ENCODE results near the gene DMC1. TPM values are rescaled to one million over a fixed set of nuclear protein-coding genes. Genes with fewer than 3 reads are reported as not detected.

The DMC1 gene
- total RNA-seq, 1 donor from 2014 or later, result 0.60 TPM

- DNase-seq (ENCODE audit: low read depth in 2 of 2), result no peak
Observed at GRCh38 chr22:38567531-38568285, 2.3 kb downstream of the DMC1 start.

GRCh38 chr22:38566726-38567504 lies 3.1 kb downstream of the DMC1 start:
- DNase-seq (ENCODE audit: low read depth in 2 of 2), result no peak

- DNase-seq (ENCODE audit: low read depth in 2 of 2), result no peak
Observed at GRCh38 chr22:38565441-38565840, 4.5 kb downstream of the DMC1 start.

GRCh38 chr22:38564669-38565068 lies 5.3 kb downstream of the DMC1 start:
- no peak for DNase-seq (ENCODE audit: low read depth in 2 of 2)

DNA sequence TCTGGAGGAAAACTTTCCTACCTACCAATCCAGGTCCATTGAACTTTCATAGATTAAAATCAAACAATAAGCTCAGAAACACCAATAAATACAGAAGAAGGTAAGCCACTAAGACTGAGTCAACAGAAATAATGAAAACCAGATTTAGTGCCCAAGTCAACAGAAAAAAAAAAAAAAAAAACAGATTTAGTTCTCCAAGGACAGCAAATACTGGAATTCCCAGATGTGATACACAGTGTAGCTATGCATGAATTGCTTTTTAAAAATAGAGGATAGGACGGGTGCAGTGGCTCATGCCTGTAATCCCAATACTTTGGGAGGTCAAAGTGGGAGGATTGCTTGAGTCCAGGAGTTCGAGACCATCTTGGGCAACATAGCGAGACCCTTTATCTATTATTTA lies 15.7 kb downstream of the DMC1 start:
- no peak for DNase-seq (ENCODE audit: low read depth in 2 of 2)

GRCh38 chr22:38549101-38549894 lies 20.7 kb downstream of the DMC1 start:
- DNase-seq (ENCODE audit: low read depth in 2 of 2), result no peak

DNA sequence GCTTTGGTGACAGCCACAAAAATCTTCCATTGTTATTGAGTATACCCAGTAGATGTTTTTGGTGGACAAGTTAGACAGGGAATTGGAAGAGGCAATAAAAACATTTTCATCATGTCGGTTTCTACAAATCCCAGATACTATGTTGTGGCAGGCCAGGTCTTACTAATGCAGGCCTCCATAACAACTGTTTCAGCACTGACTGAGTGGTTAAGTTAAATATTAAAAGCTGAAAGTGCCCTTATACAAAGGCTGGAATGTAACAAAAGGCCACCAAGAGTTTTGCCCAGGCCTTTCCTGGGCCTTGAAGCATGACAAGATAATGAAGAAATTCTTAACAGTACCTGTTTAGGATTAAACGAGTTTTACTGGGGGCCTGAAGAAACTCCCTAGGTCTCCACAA lies 29.3 kb downstream of the DMC1 start:
- DNase-seq (ENCODE audit: low read depth in 2 of 2), result no peak

- DNase-seq (ENCODE audit: low read depth in 2 of 2), result no peak
Observed at GRCh38 chr22:38531251-38531938, 38.6 kb downstream of the DMC1 start.

DNA sequence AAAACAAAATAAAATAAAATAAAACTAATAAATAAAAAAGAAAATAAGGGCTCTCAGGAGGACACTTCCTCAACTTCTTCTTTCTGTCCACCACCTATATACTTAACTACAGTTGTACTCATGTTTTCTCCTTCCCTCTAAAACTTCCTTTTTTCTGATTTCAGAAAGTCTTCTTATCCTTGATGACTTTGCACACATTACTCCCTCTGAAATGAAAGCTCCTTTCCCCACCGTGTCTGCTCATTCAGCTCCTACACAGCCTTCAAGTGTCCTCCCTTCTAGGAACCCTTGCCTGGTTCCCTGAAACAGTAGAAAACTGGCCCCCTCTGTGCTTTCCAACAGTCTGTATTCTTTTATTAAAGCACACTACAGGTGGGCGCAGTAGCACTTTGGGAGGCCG lies 45.6 kb downstream of the DMC1 start:
- DNase-seq (ENCODE audit: low read depth in 2 of 2), result no peak

GRCh38 chr22:38523479-38523878 lies 46.5 kb downstream of the DMC1 start:
- no peak for DNase-seq (ENCODE audit: low read depth in 2 of 2)

GRCh38 chr22:38523029-38523428 lies 47.0 kb downstream of the DMC1 start:
- no peak for DNase-seq (ENCODE audit: low read depth in 2 of 2)

DNA sequence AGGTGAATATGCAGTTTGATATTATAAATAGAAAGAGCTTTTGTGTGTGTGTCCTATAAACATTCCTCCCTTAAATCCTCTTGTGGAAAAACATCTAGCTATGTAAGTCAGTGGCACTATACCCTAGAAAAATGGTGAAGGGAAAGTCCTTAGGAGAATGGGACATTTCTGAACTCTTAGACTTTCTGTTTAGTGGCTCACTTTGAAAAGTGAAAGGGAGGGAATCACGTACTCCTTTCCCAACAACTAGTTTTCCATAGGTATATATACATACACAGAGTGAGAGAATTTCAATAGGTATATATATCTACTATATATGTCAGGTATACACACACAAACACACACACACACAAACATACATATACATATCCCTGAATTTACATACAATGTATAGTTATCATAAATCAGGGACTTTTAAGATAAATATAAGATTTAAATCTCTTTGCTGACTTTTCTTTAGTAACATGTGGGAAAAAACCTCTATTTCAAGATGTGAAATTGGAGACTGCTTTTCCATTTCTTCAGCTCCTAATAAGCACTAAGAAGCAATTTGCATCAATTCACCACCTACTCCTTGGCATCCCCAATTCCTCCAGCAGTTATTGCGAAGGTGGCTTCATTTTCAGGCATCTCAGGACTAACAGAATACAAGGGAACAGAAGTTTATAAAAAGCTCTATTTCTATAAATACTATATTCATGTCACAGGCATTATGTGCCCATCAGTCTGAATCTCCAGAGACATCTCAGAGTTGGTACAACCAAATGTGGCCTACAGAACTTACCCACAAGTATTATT lies 50.3 kb downstream of the DMC1 start:
- DNase-seq (ENCODE audit: low read depth in 2 of 2), result no peak

GRCh38 chr22:38518620-38519019 lies 51.4 kb downstream of the DMC1 start:
- DNase-seq (ENCODE audit: low read depth in 2 of 2), result no peak

- no peak for DNase-seq (ENCODE audit: low read depth in 2 of 2)
Observed at GRCh38 chr22:38513063-38513462, 56.9 kb downstream of the DMC1 start.

DNA sequence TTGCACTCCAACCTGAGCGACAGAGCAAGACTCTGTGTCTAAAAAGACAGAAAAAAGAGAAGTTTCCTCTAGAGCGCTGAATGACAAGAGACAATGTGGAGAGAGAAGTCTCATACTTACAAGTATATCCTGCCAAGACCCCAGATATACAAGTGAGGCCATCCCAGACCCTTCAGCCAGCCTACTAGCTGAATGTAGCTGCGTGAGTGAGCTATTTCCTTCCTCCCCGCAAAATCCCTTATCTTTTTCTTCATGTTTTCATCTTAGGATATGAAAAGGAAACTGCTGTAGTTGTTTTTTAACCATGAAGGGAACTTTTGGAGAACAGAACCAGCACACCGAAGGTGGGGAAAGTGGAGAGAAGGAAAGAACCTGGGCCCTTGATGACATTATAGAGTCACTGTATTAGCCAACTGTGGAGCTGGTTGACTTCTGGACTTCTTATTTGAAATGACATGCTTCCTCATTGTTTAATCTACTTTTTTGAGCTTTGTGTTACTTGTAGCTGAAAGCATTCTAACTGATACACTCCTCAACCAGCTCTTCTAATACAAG lies 59.5 kb downstream of the DMC1 start:
- DNase-seq (ENCODE audit: low read depth in 2 of 2), result no peak

DNA sequence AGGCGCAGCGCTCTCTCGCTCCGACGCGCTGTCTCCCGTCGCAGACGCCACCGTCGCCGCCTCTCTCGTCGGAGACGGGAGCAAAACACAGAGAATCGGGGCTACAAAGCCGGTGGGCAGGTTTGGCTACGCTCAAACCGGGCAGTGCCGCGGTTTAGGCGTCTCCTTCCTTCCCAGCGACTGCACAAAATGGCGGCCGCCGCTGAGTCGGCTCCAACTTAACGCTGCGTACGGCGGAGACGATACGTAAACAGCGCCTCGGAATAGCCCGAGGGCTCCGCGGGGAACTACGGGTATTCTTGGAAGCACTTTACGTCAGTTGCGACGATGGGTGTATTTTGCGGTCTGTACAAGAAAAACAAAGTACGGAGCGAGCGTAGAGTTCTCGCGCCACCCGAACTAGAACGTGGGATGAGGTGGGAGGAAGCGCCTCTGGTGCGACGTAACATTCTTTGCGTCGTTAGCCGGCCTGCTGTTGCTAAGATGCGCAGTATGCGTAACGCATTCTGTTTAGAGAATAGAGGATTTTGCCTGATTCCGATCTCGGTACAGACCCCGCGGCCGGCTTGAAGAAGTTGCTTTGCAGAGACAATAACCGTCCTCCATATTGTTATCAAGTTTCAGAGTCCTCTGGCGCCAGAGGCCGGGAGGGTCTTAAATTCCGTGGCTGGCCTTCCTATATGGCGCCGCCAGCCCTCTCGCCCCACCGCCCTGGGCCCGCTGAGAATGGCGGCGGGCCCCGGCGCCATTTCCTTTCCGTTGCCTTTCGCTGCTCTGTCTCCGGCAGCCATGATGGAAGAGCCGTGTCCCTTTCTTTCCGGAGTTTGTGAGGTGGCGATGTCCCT lies 63.6 kb downstream of the DMC1 start, which contains the start of gene DDX17:
Gene DDX17, minus strand, starts transcription at position 194 of the 845 bp plus-strand sequence.
- DNase-seq (ENCODE audit: low read depth in 2 of 2), result peak; percentile 97

- DNase-seq (ENCODE audit: low read depth in 2 of 2), result peak; percentile 63 to 76
Observed at GRCh38 chr22:38505541-38506117, 64.4 kb downstream of the DMC1 start.

GRCh38 chr22:38504731-38505540 lies 65.0 kb downstream of the DMC1 start:
- DNase-seq (ENCODE audit: low read depth in 2 of 2), result peak; percentile 53 to 76

All from lung microvascular endothelial cell (primary cell).